ENCODE data around the gene HM13. TPM values are rescaled to one million over a fixed set of nuclear protein-coding genes. Genes with fewer than 3 reads are reported as not detected.

The HM13 gene
- total RNA-seq, 2 donors from 2014 or later: 73.2 to 79.4 TPM

DNA sequence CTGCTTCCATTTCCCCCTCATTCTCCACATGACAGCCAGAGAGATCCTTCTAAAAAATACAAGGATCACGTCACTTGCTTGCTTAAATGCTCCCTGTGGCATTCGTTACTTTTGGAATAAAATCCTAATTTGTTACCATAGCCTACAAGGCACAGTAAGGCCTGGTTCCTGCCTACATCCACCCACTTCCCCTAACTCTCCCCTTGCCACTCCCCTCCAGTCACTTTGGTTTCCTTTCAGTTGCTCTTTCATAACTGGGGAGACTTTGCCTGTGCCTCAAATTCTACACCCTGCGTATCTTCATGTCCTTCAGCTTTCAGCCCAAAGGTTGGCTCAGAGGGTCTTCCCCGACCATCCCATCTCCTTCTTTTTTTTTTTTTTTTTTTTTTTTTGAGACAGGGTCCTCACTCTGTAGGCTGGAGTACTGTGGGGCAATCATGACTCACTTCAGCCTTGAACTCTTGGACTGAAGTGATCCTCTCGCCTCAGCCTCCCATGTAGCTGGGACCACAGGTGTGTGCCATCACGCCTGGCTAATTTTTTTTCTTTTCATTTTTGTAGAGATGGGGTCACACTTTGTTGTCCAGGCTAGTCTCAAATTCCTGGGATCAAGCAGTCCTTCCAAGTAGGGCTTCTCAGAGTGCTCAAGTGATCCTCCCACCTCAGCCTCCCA lies 103.3 kb downstream of the HM13 start:
- ATAC-seq: no peak
- TF ChIP-seq, protein P1, sequence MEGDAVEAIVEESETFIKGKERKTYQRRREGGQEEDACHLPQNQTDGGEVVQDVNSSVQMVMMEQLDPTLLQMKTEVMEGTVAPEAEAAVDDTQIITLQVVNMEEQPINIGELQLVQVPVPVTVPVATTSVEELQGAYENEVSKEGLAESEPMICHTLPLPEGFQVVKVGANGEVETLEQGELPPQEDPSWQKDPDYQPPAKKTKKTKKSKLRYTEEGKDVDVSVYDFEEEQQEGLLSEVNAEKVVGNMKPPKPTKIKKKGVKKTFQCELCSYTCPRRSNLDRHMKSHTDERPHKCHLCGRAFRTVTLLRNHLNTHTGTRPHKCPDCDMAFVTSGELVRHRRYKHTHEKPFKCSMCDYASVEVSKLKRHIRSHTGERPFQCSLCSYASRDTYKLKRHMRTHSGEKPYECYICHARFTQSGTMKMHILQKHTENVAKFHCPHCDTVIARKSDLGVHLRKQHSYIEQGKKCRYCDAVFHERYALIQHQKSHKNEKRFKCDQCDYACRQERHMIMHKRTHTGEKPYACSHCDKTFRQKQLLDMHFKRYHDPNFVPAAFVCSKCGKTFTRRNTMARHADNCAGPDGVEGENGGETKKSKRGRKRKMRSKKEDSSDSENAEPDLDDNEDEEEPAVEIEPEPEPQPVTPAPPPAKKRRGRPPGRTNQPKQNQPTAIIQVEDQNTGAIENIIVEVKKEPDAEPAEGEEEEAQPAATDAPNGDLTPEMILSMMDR (IDR thresholded peaks at IDR 0.05): no peak
- TF ChIP-seq POLR2A (IDR thresholded peaks at IDR 0.05): no peak
- no peaks in the 10 kb centered on the region for H3K36me3 ChIP-seq (replicated peaks in 1 of 2; ENCODE audit: insufficient read depth in 1 of 2, low read depth in 2 of 2)
- DNase-seq: no peak
- peaks cover 15% of the 10 kb centered on the region for H3K4me1 ChIP-seq
- 81 to 84% methylated on average over 6 of the region's 6 CpGs for WGBS, 2 donors
- intact Hi-C loops (cut with DNase I): no loop called here
- no peak overlapping the region for H3K4me3 ChIP-seq
- no peak overlapping the region for H3K27ac ChIP-seq
- H3K9me3 ChIP-seq: no peaks in the 10 kb centered on the region
- H3K27me3 ChIP-seq: no peaks in the 10 kb centered on the region

Small RNA genes lying within 50 kb of the gene (microRNA-seq; reads per million reads assigned to microRNA genes)
- gene MIR3193 (ENCODE audit: borderline number of aligned reads in 2 of 2, borderline replicate concordance in 2 of 2): 0 to 0.45 reads per million in 2 donors

Small RNA genes lying within 50 kb of the gene (small RNA-seq; reads per million reads assigned to genes)
- not detected for gene MIR3193

Other genes starting within 250 kb of the HM13 start
- not detected for gene DEFB116, start 205.9 kb upstream of the HM13 start, total RNA-seq
- not detected for gene DEFB118, start 145.8 kb upstream of the HM13 start, total RNA-seq
- gene DEFB119, start 123.9 kb upstream of the HM13 start, total RNA-seq: not detected
- gene DEFB121, start 108.2 kb upstream of the HM13 start, total RNA-seq: not detected
- not detected for gene DEFB123, start 73.8 kb upstream of the HM13 start, total RNA-seq
- not detected for gene DEFB124, start 39.3 kb upstream of the HM13 start, total RNA-seq
- 1 to 10 TPM in 1 of 2 donors, under 1 TPM in 1; 0.66 to 1.0 TPM for gene REM1, start 39.2 kb upstream of the HM13 start, total RNA-seq
- gene ID1, start 90.8 kb downstream of the HM13 start, total RNA-seq: 100 to 1,000 TPM; 169 to 245 TPM
- gene COX4I2, start 123.5 kb downstream of the HM13 start, total RNA-seq: not detected
- gene BCL2L1, start 208.4 kb downstream of the HM13 start, total RNA-seq: 100 to 1,000 TPM in 1 of 2 donors, 10 to 100 TPM in 1; 96.2 to 103 TPM
- gene TPX2, start 224.8 kb downstream of the HM13 start, total RNA-seq: not detected